ENCODE results near the gene IRX5. TPM values are rescaled to one million over a fixed set of nuclear protein-coding genes. Genes with fewer than 3 reads are reported as not detected.

The IRX5 gene
- total and polyA plus RNA-seq, 8 donors: 0.75 to 15.2 (median 3.5) TPM; not detected in 1

- no peak overlapping the region for H3K4me3 ChIP-seq
- TF ChIP-seq POLR2A (IDR thresholded peaks at IDR 0.05): no peak
- no peak for TF ChIP-seq EP300 (IDR thresholded peaks at IDR 0.05)
- TF ChIP-seq, protein P1, sequence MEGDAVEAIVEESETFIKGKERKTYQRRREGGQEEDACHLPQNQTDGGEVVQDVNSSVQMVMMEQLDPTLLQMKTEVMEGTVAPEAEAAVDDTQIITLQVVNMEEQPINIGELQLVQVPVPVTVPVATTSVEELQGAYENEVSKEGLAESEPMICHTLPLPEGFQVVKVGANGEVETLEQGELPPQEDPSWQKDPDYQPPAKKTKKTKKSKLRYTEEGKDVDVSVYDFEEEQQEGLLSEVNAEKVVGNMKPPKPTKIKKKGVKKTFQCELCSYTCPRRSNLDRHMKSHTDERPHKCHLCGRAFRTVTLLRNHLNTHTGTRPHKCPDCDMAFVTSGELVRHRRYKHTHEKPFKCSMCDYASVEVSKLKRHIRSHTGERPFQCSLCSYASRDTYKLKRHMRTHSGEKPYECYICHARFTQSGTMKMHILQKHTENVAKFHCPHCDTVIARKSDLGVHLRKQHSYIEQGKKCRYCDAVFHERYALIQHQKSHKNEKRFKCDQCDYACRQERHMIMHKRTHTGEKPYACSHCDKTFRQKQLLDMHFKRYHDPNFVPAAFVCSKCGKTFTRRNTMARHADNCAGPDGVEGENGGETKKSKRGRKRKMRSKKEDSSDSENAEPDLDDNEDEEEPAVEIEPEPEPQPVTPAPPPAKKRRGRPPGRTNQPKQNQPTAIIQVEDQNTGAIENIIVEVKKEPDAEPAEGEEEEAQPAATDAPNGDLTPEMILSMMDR (IDR thresholded peaks at IDR 0.05): no peak
- TF ChIP-seq POLR2AphosphoS5 (IDR thresholded peaks at IDR 0.05): no peak
- peaks cover 0 to 22% (median 0%) of the 10 kb centered on the region in 3 donors for H3K27me3 ChIP-seq
- no peak for DNase-seq
- H3K27ac ChIP-seq: no peak overlapping the region
- intact Hi-C loops (cut with DNase I; ENCODE audit: low total_unique reads): no loop called here
- H3K9me3 ChIP-seq: no peaks in the 10 kb centered on the region
- H3K36me3 ChIP-seq: no peaks in the 10 kb centered on the region
- H3K4me1 ChIP-seq: no peaks in the 10 kb centered on the region
Measured at GRCh38 chr16:54955757-54956156, 25.1 kb downstream of the IRX5 start.

DNA sequence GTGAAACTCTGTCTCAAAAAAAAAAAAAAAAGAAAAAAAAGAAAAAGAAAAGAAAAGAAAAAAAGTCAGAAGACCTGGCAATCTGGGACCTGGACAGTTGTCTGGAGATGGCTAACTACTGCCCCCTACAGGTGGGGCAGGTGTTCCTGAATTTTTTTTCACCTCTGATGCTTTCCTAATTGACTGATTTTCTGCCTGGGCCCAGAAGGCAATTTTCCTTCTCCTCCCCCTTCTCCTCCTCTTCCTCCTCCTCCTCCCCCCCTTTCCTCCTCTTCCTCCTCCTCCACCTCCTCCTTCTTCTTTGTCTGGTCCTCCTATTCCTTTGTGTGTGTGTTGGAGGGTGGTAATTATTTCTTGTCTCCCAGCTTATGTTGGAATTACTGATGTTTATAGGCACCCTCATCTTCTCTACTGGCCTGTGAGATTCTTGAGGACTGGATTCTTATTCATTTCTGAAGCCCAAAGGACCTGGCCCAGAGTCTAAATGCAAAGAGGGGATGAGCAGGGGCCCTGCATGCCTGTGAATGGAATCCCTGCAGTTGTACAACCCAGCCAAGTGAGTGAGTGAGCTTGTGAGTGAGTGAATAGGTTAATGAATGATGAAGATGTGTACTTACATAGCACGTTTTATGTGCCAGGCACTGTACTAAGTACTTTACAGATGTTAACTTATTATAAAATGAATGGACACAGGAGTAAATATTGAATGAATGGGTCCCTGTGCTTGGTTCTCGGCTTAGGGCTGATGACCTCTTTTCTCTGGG, 26.9 kb downstream of the IRX5 start:
- no peaks in the 10 kb centered on the region for H3K4me1 ChIP-seq
- H3K27ac ChIP-seq: no peak overlapping the region
- intact Hi-C loops (cut with DNase I; ENCODE audit: low total_unique reads): no loop called here
- H3K27me3 ChIP-seq: peaks cover 0 to 10% (median 0%) of the 10 kb centered on the region in 3 donors
- DNase-seq: peak; percentile 24 to 57
- no peaks in the 10 kb centered on the region for H3K9me3 ChIP-seq
- H3K36me3 ChIP-seq: no peaks in the 10 kb centered on the region
- H3K4me3 ChIP-seq: no peak overlapping the region
- 29 to 53% (median 37%) methylated on average over 2 of the region's 2 CpGs for WGBS, 5 donors
- TF ChIP-seq, protein P1 (IDR thresholded peaks at IDR 0.05): peak in 3 of 7 experiments; percentile 47 to 62 (median 60)
- TF ChIP-seq EP300 (IDR thresholded peaks at IDR 0.05) (no peak), POLR2AphosphoS5 (IDR thresholded peaks at IDR 0.05) (no peak)

DNA sequence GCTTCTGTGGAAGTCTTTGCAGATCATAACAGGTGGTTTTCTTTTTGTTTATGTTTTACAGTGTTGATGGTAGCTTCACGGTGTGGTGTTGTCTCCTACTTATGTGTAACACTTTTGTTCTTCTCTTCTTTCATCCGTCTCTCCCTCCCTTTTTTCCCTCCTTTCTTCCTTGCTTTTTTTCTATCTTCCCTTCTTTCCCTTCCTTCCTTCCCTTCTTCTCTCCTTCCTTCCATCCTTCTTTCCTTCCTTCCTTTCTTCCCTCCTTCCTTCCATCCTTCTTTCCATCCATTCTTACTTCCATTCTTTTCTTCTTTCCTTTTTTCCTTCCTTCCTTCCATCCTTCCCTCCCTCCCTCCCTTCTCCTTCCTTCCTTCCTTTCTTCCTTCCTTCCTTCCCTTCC, 31.4 kb downstream of the IRX5 start:
- TF ChIP-seq POLR2AphosphoS5 (IDR thresholded peaks at IDR 0.05) (no peak), EP300 (IDR thresholded peaks at IDR 0.05) (no peak), POLR2A (IDR thresholded peaks at IDR 0.05) (no peak)
- TF ChIP-seq, protein P1 (IDR thresholded peaks at IDR 0.05): no peak
- H3K36me3 ChIP-seq: no peaks in the 10 kb centered on the region
- H3K27ac ChIP-seq: no peak overlapping the region
- 72 to 82% (median 75%) methylated on average over 2 of the region's 2 CpGs for whole genome bisulfite sequencing, 5 donors
- intact Hi-C loops (cut with DNase I; ENCODE audit: low total_unique reads): no loop called here
- no peak for DNase-seq
- no peak overlapping the region for H3K4me3 ChIP-seq
- peaks cover 0 to 10% (median 0%) of the 10 kb centered on the region in 3 donors for H3K27me3 ChIP-seq
- no peaks in the 10 kb centered on the region for H3K9me3 ChIP-seq
- H3K4me1 ChIP-seq: no peaks in the 10 kb centered on the region

- Histone ChIP-seq H3K4me1 (no peaks in the 10 kb centered on the region), H3K36me3 (no peaks in the 10 kb centered on the region), H3K27ac (no peak overlapping the region), H3K9me3 (no peaks in the 10 kb centered on the region), H3K4me3 (no peak overlapping the region), H3K27me3 (peaks cover 0 to 10% (median 0%) of the 10 kb centered on the region in 3 donors)
- intact Hi-C loops (cut with DNase I; ENCODE audit: low total_unique reads): no loop called here
- TF ChIP-seq EP300 (IDR thresholded peaks at IDR 0.05) (no peak), POLR2A (IDR thresholded peaks at IDR 0.05) (no peak)
- 83 to 89% (median 87%) methylated on average over 5 of the region's 5 CpGs for WGBS, 5 donors
- DNase-seq: no peak
Measured at GRCh38 chr16:54964239-54964638, 33.6 kb downstream of the IRX5 start.

GRCh38 chr16:54965464-54965863, 34.8 kb downstream of the IRX5 start:
- DNase-seq: no peak
- Histone ChIP-seq H3K9me3 (no peaks in the 10 kb centered on the region), H3K4me3 (no peak overlapping the region), H3K27ac (no peak overlapping the region), H3K36me3 (no peaks in the 10 kb centered on the region), H3K4me1 (no peaks in the 10 kb centered on the region), H3K27me3 (peaks cover 0 to 10% (median 0%) of the 10 kb centered on the region in 3 donors)
- intact Hi-C loops (cut with DNase I; ENCODE audit: low total_unique reads): no loop called here
- no peak for TF ChIP-seq POLR2A (IDR thresholded peaks at IDR 0.05)
- TF ChIP-seq POLR2AphosphoS5 (IDR thresholded peaks at IDR 0.05): no peak
- no peak for TF ChIP-seq EP300 (IDR thresholded peaks at IDR 0.05)
- TF ChIP-seq, protein P1 (IDR thresholded peaks at IDR 0.05): no peak
- WGBS, 5 donors: 37 to 90% (median 77%) methylated on average over 2 of the region's 2 CpGs

Measured in stomach (tissue), 9 donors.